HepG2 (cell line): ENCODE data around the gene TOR1B. TPM values are rescaled to one million over a fixed set of nuclear protein-coding genes. Genes with fewer than 3 reads are reported as not detected.

Source experiments
- ATAC-seq: fragments of 200-7000 bp; cut with Tn5 transposase; 3 replicates; pipeline ENCODE4 v1.9.1; 2020; ENCODE audit warnings: mild to moderate bottlenecking, moderate library complexity
- BruUV-seq: library from RNA; stranded (reverse); fragments of 400-500 nt; replicated peaks from 2 replicates; lab custom pipeline; 2021; lab: Mats Ljungman, UMichigan
- CTCF ChIA-PET: fragments of 300-600 bp; formaldehyde crosslinking; extraction: SDS; loops from one replicate; lab custom pipeline; 2021; ENCODE audit warnings: low total read pairs, inconsistent platforms, low intra/inter-chr PET ratio; lab: Yijun Ruan, JAX
- POLR2A ChIA-PET: fragments of 350-600 bp; sonication (Branson Sonifier 250); formaldehyde crosslinking; loops from one replicate; lab custom pipeline; 2020; ENCODE audit warnings: antibody characterized with exemption, inconsistent platforms; lab: Yijun Ruan, JAX
- DNase-seq: peaks from one replicate; pipeline ENCODE4 v3.0.0-alpha.2; 2015; ENCODE audit warnings: low spot score
- FAIRE-seq: peaks from 3 replicates; lab custom pipeline; 2011; peaks lifted over from hg19 to GRCh38; lab: Jason Lieb, UNC
- H2AFZ ChIP-seq: one replicate; pipeline ENCODE4 v1.6.1; 2011; ENCODE audit warnings: low read length, inconsistent platforms
- H3K27ac ChIP-seq: fragments of 300-600 bp; 3 replicates; pipeline ENCODE4 v1.8.0; 2011; ENCODE audit warnings: mixed run types, mild to moderate bottlenecking, mixed read lengths, low read length, inconsistent platforms; ENCODE audit not compliant: insufficient read depth; ENCODE audit errors: extremely low read length
- H3K27me3 ChIP-seq, 2 experiments: fragments of 200-600 bp in 1 of 2; 2 replicates in 1 of 2; 3 replicates in 1 of 2; pipeline versions ENCODE4 v1.6.0 to v1.8.0; 2011; ENCODE audit warnings: low read length in 2 of 2, mild to moderate bottlenecking in 2 of 2, moderate library complexity in 2 of 2, inconsistent platforms in 1 of 2; ENCODE audit not compliant: insufficient read depth in 2 of 2, control insufficient read depth in 1 of 2
- H3K36me3 ChIP-seq, 2 experiments: fragments of 200-600 bp in 1 of 2; replicated peaks in 1 of 2; 2 replicates in 1 of 2; 3 replicates in 1 of 2; pipeline versions ENCODE4 v1.5.1 to v1.8.0; 2011; ENCODE audit warnings: low read length in 2 of 2, inconsistent platforms in 1 of 2; ENCODE audit not compliant: insufficient read depth in 2 of 2, control insufficient read depth in 1 of 2
- H3K4me1 ChIP-seq: 2 replicates; pipeline ENCODE4 v1.5.1; 2012; ENCODE audit warnings: low read length, inconsistent platforms; ENCODE audit not compliant: insufficient read depth
- H3K4me2 ChIP-seq: 2 replicates; pipeline ENCODE4 v1.6.0; 2011; ENCODE audit warnings: low read depth, low read length, inconsistent platforms
- H3K4me3 ChIP-seq, 3 experiments: fragments of 200-600 bp in 1 of 3; sonication (generic), shearing (Covaris generic) in 1 of 3; replicated peaks in 1 of 3; 2 replicates each; pipeline ENCODE4 v1.5.1; 2011 to 2016; ENCODE audit warnings: low read length in 3 of 3, inconsistent platforms in 2 of 3, low read depth in 2 of 3, mild to moderate bottlenecking in 2 of 3, control low read depth in 1 of 3, mixed read lengths in 1 of 3; ENCODE audit not compliant: insufficient read depth in 1 of 3
- H3K79me2 ChIP-seq: one replicate; pipeline ENCODE4 v1.6.1; 2011; ENCODE audit warnings: low read length, inconsistent platforms; ENCODE audit not compliant: insufficient read depth
- H3K9ac ChIP-seq: 2 replicates; pipeline ENCODE4 v1.6.0; 2011; ENCODE audit warnings: mild to moderate bottlenecking, low read depth, low read length, inconsistent platforms; ENCODE audit not compliant: insufficient read depth
- H3K9me3 ChIP-seq: 2 replicates; pipeline ENCODE4 v1.5.1; 2012; ENCODE audit warnings: mild to moderate bottlenecking, low read length
- H4K20me1 ChIP-seq: 2 replicates; pipeline ENCODE4 v1.6.0; 2011; ENCODE audit warnings: inconsistent platforms, mild to moderate bottlenecking, low read length, moderate library complexity; ENCODE audit not compliant: insufficient read depth
- HNF4A ChIP-seq: sonication (generic); formaldehyde crosslinking; IDR thresholded peaks from 2 replicates; pipeline ENCODE4 v1.4.0; 2020; ENCODE audit warnings: missing genetic modification reagents
- LCORL ChIP-seq, 2 experiments: fragments of 450-650 bp in 1 of 2; sonication (generic) in 1 of 2; formaldehyde crosslinking in 1 of 2; IDR thresholded peaks; 2 replicates each; pipeline versions ENCODE4 v1.5.0 to v1.6.1; 2017 to 2020; ENCODE audit warnings: antibody characterized with exemption in 1 of 2, missing genetic modification reagents in 1 of 2
- MED1 ChIP-seq: sonication (generic); formaldehyde crosslinking; IDR thresholded peaks from 2 replicates; pipeline ENCODE4 v1.4.0; 2020; ENCODE audit warnings: missing genetic modification reagents
- PAXIP1 ChIP-seq: sonication (generic); formaldehyde crosslinking; conservative IDR thresholded peaks from 2 replicates; pipeline ENCODE4 v1.4.0; 2020; ENCODE audit warnings: mild to moderate bottlenecking, missing genetic modification reagents, moderate library complexity
- SMAD3 ChIP-seq: sonication (generic); formaldehyde crosslinking; IDR thresholded peaks from 2 replicates; pipeline ENCODE4 v1.4.0; 2020; ENCODE audit warnings: missing genetic modification reagents
- TIGD3 ChIP-seq: sonication (generic); formaldehyde crosslinking; IDR thresholded peaks from 2 replicates; pipeline ENCODE4 v1.5.1; 2020; ENCODE audit warnings: mild to moderate bottlenecking, missing genetic modification reagents, borderline replicate concordance
- ZFP41 ChIP-seq: sonication (generic); formaldehyde crosslinking; IDR thresholded peaks from 2 replicates; pipeline ENCODE4 v1.4.0; 2020; ENCODE audit warnings: mild to moderate bottlenecking, missing genetic modification reagents, borderline replicate concordance
- ZNF17 ChIP-seq: sonication (generic); formaldehyde crosslinking; IDR thresholded peaks from 2 replicates; pipeline ENCODE4 v1.5.0; 2020; ENCODE audit warnings: mild to moderate bottlenecking, missing genetic modification reagents
- ZNF501 ChIP-seq: sonication (generic); formaldehyde crosslinking; IDR thresholded peaks from 2 replicates; pipeline ENCODE4 v1.5.1; 2020; ENCODE audit warnings: mild to moderate bottlenecking, moderate library complexity, missing genetic modification reagents
- ZNF616 ChIP-seq: sonication (generic); formaldehyde crosslinking; IDR thresholded peaks from 2 replicates; pipeline ENCODE4 v1.5.0; 2020; ENCODE audit warnings: low read depth, mild to moderate bottlenecking, missing genetic modification reagents
- ZNF687 ChIP-seq: sonication (generic); formaldehyde crosslinking; IDR thresholded peaks from 2 replicates; pipeline ENCODE4 v1.5.1; 2020; ENCODE audit warnings: mild to moderate bottlenecking, missing genetic modification reagents, moderate library complexity
- ZNF773 ChIP-seq: sonication (generic); formaldehyde crosslinking; IDR thresholded peaks from 2 replicates; pipeline ENCODE4 v1.4.0; 2020; ENCODE audit warnings: missing genetic modification reagents, borderline replicate concordance
- ZNF841 ChIP-seq: sonication (generic); formaldehyde crosslinking; IDR thresholded peaks from 2 replicates; pipeline ENCODE4 v1.8.1; 2023; ENCODE audit warnings: missing genetic modification reagents, borderline replicate concordance
- WGBS: methylation state at CpG from one replicate; pipeline ENCODE4 v1.1.6; 2017; ENCODE audit warnings: low lambda C conversion rate; 5-methylcytosine and 5-hydroxymethylcytosine counted together
- in situ Hi-C: cut with HindIII; loops from 2 replicates; pipeline ENCODE4 v1.10.0; 2017; ENCODE audit warnings: low pct_unique_long_range_greater_than_20kb; ENCODE audit not compliant: extremely low pct_ligation_motif_present
- intact Hi-C: fragments of 100-400 bp; cut with micrococcal nuclease; formaldehyde crosslinking; loops from one replicate; pipeline ENCODE4 v1.10.0; 2022; ENCODE audit not compliant: unreplicated experiment
- polyA plus RNA-seq, 8 experiments: library from polyadenylated mRNA; depleted of rRNA in 3 of 8; stranded (reverse) in 7 of 8; unstranded in 1 of 8; fragments of >200 nt; fragmentation: Illumina TruSeq in 4 of 8; extraction: Trizol in 4 of 8; gene quantifications; 2 replicates each; pipeline versions ENCODE4 v1.2.1 to v1.2.3, GENCODE V29; 2011 to 2016; ENCODE audit warnings: low read depth in 4 of 8, missing spikeins in 1 of 8, mixed read lengths in 1 of 8; ENCODE audit not compliant: insufficient read depth in 1 of 8
- total RNA-seq, 5 experiments: library from RNA; depleted of rRNA; stranded (reverse); fragments of >200 nt; fragmentation: Illumina TruSeq; extraction: Trizol; gene quantifications; 2 replicates each; pipeline ENCODE4 v1.2.3, GENCODE V29; 2016; ENCODE audit warnings: low read depth in 1 of 5

The TOR1B gene
- total and polyA plus RNA-seq, 2 of the 13 experiments (the other 11 are each of a cell fraction or from before 2014, with no cell fraction given) = 18.1 to 21.3 TPM

GRCh38 chr9:129761293-129761900, 41.6 kb upstream of the TOR1B start:
- Histone ChIP-seq H3K4me3 (peak overlapping the region in 1 of 3 experiments; percentile 25; a peak in 1 of 6 replicates), H3K9me3 (no peaks in the 10 kb centered on the region), H3K27ac (no peak overlapping the region), H3K36me3 (no peaks in the 10 kb centered on the region), H3K4me1 (peaks cover 26% of the 10 kb centered on the region), H3K9ac (no peak overlapping the region), H2AFZ (no peak overlapping the region), H3K79me2 (no peaks in the 10 kb centered on the region), H3K4me2 (peak overlapping the region; percentile 68), H3K27me3 (peaks cover 2 to 13% of the 10 kb centered on the region in 2 experiments; a peak in 3 of 5 replicates), H4K20me1 (no peaks in the 10 kb centered on the region)
- no TSS peak for BruUV-seq
- in situ Hi-C loops = no loop called here
- POLR2A ChIA-PET = no interaction called here
- CTCF ChIA-PET = no interaction called here
- peak; percentile 77 for ATAC-seq
- FAIRE-seq = no peak
- no peak for DNase-seq
- WGBS = 46% methylated on average over 7 of the region's 11 CpGs
- intact Hi-C loops = loop anchor here (1.0 kb wide), 1 partner anchor 16 kb away; no protein-coding TSS in a partner anchor
- TF ChIP-seq ZNF616 (CRISPR knock-in tag) (no peak), PAXIP1 (CRISPR knock-in tag) (peak; percentile 45; the same call in 1 of the 2 replicates), HNF4A (peak; percentile 58), ZFP41 (CRISPR knock-in tag) (no peak), TIGD3 (no peak), ZNF841 (no peak), ZNF687 (peak; percentile 26; the same call in 1 of the 2 replicates), LCORL (IDR thresholded peaks at IDR 0.05) (no peak), LCORL (CRISPR knock-in tag; IDR thresholded peaks at IDR 0.05) (no peak), ZNF773 (CRISPR knock-in tag) (no peak), ZNF17 (CRISPR knock-in tag) (no peak), ZNF501 (CRISPR knock-in tag) (0 out of 2 replicates have a peak, but pooled peaks have one; percentile 30), MED1 (CRISPR knock-in tag) (no peak), SMAD3 (CRISPR knock-in tag) (no peak)
